ENCODE results near the gene ARHGEF6.

- TF ChIP-seq CTCF (IDR thresholded peaks at IDR 0.05) (no peak), POLR2A (IDR thresholded peaks at IDR 0.05) (no peak), POLR2AphosphoS5 (IDR thresholded peaks at IDR 0.05) (no peak)
These were observed 45.0 kb upstream of the ARHGEF6 start for GRCh38 chrX:136825771-136826170.

Measured in breast epithelium (tissue), 3 donors.